ENCODE results near the gene RPL29. TPM values are rescaled to one million over a fixed set of nuclear protein-coding genes. Genes with fewer than 3 reads are reported as not detected.

Gene RPL29
- total RNA-seq, 1 donor from 2014 or later = 1,224 TPM

DNA sequence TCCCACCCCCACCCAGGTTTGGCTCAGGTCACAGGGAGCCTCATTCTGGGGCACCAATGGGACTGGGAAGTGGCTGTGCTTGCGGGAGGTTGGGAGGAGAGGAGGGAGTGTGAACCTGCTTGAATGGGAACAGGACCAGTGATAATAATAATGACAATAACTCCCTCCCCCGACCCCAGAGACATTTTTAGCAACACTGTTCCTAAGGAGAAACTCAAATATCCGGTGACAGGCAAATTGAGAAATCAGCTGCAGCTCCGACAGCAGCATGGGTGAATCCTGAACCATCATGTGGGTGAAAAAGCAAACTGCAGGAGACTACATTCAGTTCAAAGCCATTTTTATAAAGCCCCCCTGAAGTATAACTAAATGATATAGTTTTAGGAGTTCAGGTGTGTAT is 11.6 kb upstream of the RPL29 start:
- H3K36me3 ChIP-seq = no peaks in the 10 kb centered on the region
- no peak overlapping the region for H3K27ac ChIP-seq
- H3K4me1 ChIP-seq = peaks cover 0 to 20% of the 10 kb centered on the region in 2 donors
- H3K4me3 ChIP-seq = no peak overlapping the region
- TF ChIP-seq, protein P1, sequence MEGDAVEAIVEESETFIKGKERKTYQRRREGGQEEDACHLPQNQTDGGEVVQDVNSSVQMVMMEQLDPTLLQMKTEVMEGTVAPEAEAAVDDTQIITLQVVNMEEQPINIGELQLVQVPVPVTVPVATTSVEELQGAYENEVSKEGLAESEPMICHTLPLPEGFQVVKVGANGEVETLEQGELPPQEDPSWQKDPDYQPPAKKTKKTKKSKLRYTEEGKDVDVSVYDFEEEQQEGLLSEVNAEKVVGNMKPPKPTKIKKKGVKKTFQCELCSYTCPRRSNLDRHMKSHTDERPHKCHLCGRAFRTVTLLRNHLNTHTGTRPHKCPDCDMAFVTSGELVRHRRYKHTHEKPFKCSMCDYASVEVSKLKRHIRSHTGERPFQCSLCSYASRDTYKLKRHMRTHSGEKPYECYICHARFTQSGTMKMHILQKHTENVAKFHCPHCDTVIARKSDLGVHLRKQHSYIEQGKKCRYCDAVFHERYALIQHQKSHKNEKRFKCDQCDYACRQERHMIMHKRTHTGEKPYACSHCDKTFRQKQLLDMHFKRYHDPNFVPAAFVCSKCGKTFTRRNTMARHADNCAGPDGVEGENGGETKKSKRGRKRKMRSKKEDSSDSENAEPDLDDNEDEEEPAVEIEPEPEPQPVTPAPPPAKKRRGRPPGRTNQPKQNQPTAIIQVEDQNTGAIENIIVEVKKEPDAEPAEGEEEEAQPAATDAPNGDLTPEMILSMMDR (IDR thresholded peaks at IDR 0.05) = no peak
- H3K27me3 ChIP-seq = no peaks in the 10 kb centered on the region
- H3K9me3 ChIP-seq = no peaks in the 10 kb centered on the region
- intact Hi-C loops (cut with DNase I) = no loop called here
- no peak for DNase-seq (ENCODE audit: low spot score in 2 of 2)

DNA sequence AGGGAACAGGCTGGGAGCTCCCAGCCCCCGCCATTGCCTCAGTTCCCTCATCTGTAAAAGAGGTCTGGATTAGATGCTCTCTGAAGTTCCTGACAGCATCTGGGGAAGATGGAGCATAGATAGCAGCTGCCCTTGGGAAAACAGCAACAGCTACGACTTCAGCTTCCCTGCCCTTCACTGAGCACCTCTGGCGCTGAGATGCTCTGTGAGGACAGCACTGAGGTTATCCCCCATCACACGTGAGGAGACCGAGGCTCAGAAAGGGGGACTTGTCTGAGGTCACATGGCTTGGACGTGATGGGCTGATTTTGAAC is 11.1 kb upstream of the RPL29 start:
- Histone ChIP-seq H3K27me3 (no peaks in the 10 kb centered on the region), H3K4me1 (peaks cover 0 to 20% of the 10 kb centered on the region in 2 donors), H3K4me3 (no peak overlapping the region), H3K36me3 (no peaks in the 10 kb centered on the region), H3K27ac (no peak overlapping the region), H3K9me3 (no peaks in the 10 kb centered on the region)
- no peak for DNase-seq (ENCODE audit: low spot score in 2 of 2)
- intact Hi-C loops (cut with DNase I) = no loop called here
- TF ChIP-seq, protein P1 (IDR thresholded peaks at IDR 0.05) = no peak

DNA sequence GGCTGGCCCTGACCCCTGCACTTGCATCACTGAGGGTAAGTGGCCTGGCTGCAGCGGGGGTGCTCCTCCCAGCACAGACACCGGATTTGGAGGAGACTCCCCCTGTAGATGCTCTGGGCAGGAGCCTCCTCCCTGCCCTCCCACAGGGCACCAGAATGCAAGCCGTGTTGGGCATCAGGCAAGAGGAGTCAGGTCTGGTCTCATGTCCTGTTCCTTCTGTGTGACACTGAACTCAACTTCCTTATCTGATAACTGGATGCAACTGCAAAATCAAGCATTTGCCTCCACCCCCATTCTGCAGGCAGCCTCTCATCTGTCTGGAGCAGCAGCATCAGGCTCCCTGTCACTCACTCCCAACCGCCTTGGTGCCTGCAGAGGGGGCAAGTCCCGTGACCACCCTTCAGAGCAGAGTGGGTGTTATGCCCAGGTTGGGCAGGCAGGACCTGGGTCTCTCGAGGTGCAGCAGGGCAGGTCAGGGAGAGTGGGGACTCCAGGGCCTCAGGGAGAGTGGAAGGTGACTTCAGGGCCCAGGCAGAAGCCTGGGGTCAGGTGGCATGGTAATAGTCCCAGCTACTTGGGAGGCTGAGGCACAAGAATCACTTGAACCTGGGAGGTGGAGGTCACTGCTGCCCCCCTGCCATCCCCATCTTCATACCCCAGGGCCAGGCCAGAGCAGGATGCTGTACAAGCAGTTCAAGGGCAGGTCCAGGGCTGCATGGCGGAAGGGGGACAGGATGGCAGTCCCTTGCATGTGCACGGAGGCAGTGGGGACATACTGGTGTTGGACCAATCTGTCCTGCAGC is 10.5 kb upstream of the RPL29 start:
- Histone ChIP-seq H3K9me3 (no peaks in the 10 kb centered on the region), H3K27ac (peak overlapping the region in 1 of 2 donors; percentile 54), H3K4me1 (peaks cover 0 to 20% of the 10 kb centered on the region in 2 donors), H3K4me3 (no peak overlapping the region), H3K36me3 (no peaks in the 10 kb centered on the region), H3K27me3 (no peaks in the 10 kb centered on the region)
- DNase-seq (ENCODE audit: low spot score in 2 of 2) = no peak
- TF ChIP-seq, protein P1 (IDR thresholded peaks at IDR 0.05) = no peak
- intact Hi-C loops (cut with DNase I) = no loop called here

DNA sequence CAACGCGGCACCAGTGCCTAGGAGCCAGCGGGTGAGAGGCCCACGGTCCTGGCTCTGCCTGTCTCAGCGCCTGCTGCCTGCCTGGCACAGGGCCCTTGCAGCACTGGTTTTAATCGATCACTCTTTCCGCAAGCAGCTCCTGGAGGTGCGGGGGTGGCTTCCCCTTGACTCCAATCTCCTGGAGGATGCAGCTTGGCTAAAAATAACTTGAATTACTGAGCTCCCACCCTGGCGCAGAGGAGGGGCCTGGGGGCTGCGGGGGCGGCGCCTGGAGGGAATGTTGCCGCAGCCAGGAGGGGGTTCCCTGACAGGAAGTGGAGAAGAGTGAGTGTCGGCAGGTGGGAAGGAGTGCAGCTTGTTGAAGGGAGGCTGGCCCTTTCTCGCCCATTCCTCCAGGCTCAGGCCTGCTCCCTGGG is 9.9 kb upstream of the RPL29 start:
- Histone ChIP-seq H3K9me3 (no peaks in the 10 kb centered on the region), H3K4me3 (peak overlapping the region in 1 of 2 donors; percentile 19), H3K4me1 (peaks cover 0 to 20% of the 10 kb centered on the region in 2 donors), H3K36me3 (no peaks in the 10 kb centered on the region), H3K27me3 (no peaks in the 10 kb centered on the region), H3K27ac (peak overlapping the region in 1 of 2 donors; percentile 54)
- TF ChIP-seq, protein P1 (IDR thresholded peaks at IDR 0.05) = no peak
- intact Hi-C loops (cut with DNase I) = no loop called here
- no peak for DNase-seq (ENCODE audit: low spot score in 2 of 2)

DNA sequence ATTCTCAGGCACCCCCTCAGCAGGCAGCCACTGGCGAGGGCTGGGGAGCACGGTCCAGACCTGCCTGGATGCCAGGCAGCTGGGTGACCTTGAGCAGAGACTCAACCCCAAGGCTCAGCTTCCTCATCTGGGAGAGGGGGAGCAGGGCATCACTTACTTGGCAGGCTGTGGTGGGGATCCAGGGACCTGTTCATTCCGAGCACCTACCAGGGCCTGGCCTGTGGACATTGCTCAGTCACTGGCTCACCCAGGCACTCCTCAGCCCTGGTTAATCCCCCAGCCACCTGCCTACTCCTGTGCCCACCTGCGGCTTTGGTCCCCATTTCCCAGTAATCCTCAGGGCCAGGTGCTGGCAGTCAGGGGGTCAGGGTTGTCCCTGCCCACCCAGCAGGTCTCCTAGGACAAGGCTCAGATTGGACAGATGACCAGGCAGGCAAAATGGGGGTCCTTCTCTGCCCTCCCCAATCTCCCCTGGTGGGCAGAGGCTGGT is 9.3 kb upstream of the RPL29 start:
- Histone ChIP-seq H3K36me3 (no peaks in the 10 kb centered on the region), H3K9me3 (no peaks in the 10 kb centered on the region), H3K4me3 (peak overlapping the region in 1 of 2 donors; percentile 19), H3K4me1 (peaks cover 0 to 20% of the 10 kb centered on the region in 2 donors), H3K27ac (peak overlapping the region in 1 of 2 donors; percentile 54), H3K27me3 (no peaks in the 10 kb centered on the region)
- intact Hi-C loops (cut with DNase I) = loop anchor here (1.0 to 5.0 kb wide), 2 partner anchors 48 to 332 kb away; no protein-coding TSS in a partner anchor
- TF ChIP-seq, protein P1 (IDR thresholded peaks at IDR 0.05) = no peak
- no peak for DNase-seq (ENCODE audit: low spot score in 2 of 2)
